Measurements from ENCODE around the gene DYNC2I2.
"Not testable (repeated sequence)": the region's sequence is repeated elsewhere in the genome, so short reads cannot be mapped to it uniquely, and the experiment has no call there.

Gene DYNC2I2

DNA sequence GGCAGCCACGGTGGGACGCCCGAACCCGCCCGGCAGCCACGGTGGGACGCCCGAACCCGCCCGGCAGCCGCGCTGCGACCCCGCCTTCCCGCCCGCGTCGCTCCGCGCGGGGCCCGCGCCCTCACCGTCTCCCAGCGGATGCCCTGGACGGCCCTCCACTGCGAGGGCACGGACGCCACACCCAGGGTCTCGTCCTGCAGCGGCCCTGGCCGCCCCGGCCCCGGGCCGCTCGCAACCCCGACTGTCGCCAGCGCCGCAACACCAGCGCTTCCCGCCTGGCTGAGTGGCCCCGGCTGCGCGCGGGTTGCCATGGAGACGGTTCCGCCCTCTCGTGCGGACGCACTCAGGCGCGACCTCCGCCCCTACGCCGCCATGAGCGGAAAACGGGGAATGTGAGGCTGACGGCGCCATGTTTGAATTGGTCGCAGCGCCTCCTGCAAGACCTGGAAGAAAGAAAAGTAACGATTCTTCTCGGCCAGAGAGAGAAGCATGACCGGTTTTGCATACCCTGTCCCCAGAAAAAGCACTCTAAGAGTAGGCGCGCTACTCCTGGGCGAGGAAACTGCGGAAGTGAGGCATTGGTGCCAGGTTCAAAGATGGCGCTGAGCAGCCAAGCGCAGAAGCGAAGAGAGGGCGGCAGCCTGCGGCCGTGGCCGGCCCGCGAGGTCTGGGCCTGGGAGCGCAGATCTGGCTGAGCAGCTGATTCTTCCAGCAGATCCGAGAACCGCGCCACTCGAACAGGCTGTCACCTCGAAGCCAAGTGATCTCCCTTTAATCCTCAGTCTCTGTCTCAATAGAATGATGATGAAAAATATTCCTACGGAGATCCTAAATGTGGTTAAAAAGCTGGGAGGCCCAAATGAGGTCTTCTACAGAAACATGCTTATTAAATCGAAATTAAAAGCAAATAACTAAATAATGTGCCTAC is at the start of gene DYNC2I2:
DYNC2I2 (minus strand) TSS at position 432 of the 928 bp plus-strand sequence; CDS start at position 311, 121 bp downstream.
- peak; percentile 95 for DNase-seq (ENCODE audit: low read depth)

- no peak for DNase-seq (ENCODE audit: low read depth)
Observed at GRCh38 chr9:128706045-128706444, 49.4 kb upstream of the DYNC2I2 start.

DNA sequence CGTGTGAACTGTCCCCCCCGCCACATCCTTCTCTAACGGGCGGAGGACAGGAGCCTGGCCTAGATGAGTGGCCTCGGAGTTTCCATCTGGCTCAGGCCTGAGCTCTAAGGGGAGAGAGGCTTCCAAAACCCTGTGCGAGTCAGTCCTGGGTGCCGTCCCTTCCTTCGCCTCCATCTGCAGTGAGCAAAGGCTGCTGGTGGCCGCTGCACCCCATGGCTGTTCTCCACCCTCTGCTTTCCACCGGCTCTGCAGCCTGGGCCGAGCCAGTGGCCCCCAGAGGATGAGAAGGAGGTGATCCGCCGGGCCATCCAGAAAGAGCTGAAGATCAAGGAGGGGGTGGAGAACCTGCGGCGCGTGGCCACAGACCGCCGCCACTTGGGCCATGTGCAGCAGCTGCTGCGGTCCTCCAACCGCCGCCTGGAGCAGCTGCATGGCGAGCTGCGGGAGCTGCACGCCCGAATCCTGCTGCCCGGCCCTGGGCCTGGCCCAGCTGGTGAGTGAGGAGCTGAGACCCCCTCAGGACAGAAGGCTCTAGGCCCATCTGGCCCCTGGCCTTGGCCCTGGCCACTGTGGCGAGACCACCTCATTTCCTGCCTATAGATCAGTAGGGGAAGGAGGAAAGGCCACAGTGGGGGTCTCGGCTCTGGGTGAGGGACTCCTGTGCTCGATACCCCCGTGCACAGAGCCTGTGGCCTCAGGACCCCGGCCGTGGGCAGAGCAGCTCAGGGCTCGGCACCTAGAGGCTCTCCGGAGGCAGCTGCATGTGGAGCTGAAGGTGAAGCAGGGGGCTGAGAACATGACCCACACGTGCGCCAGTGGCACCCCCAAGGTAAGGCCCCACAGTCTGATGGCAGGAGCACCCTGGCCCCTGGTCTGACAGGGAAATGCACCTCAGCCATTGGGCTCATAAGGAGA is 48.7 kb upstream of the DYNC2I2 start:
- no peak for DNase-seq (ENCODE audit: low read depth)

- no peak for DNase-seq (ENCODE audit: low read depth)
Observed at GRCh38 chr9:128704356-128704670, 47.7 kb upstream of the DYNC2I2 start.

GRCh38 chr9:128703616-128704355 is 47.1 kb upstream of the DYNC2I2 start:
- no peak for DNase-seq (ENCODE audit: low read depth)

GRCh38 chr9:128702949-128703615 is 46.4 kb upstream of the DYNC2I2 start:
- DNase-seq (ENCODE audit: low read depth): no peak

GRCh38 chr9:128702445-128702948 is 45.9 kb upstream of the DYNC2I2 start, which contains the start of gene PKN3:
Gene PKN3, plus strand, starts transcription at chr9:128702503. Its CDS starts 413 bp downstream, at chr9:128702916.
- peak; percentile 76 for DNase-seq (ENCODE audit: low read depth)

DNA sequence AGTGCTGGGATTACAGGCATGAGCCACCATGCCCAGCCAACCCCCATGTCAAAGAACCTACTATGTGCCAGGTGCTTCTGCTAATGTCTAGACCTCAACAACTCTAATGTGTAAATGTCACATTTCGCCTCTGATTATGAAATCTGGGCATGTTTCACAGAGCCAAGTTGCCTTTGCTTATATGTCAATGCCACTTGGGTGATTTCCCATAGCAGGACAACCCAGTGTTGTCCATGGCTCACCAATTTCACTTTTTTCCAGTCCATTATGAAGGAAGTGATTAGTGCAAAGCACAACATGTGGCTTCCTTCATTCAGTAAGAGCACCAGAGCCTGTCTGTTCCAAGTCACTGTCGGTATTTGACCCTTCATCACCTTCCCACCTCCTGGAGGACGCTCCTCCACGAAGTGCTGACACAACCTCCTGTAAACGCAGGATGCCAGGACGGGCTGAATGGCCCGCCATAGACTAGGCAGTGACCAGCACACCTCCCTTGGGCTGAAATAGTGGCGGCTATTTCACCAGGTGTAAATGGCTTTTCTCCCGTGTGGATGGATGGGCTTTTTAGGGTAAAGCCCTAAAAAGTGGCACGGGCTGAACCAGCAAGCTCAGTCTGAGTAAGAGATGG is 44.7 kb upstream of the DYNC2I2 start:
- no peak for DNase-seq (ENCODE audit: low read depth)

DNA sequence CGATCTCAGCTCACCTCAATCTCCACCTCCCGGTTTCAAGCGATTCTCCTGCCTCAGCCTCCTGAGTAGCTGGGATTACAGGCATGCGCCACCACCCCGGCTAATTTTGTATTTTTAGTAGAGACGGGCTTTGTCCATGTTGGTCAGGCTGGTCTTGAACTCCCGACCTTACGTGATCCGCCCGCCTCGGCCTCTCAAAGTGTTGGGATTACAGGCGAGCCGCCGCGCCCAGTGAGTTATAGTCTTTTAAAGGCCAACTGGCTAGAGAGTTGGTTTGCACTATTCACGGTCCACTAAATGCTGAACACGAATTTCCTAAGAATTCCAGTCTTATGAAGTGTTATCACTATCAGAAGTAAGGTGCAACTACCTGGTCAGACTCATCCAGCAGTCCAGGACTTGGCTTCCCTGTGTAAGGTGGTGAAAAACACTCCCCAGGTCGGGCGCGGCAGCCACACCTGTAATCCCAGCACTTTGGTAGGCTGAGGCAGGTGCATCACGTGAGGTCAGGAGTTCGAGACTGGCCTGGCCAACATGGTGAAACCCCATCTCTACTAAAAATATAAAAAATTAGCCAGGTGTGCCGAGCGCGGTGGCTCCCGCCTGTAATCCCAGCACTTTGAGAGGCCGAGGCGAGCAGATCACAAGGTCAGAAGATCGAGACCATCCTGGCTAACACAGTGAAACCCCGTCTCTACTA is 42.6 kb upstream of the DYNC2I2 start:
- DNase-seq (ENCODE audit: low read depth): not testable (repeated sequence)

GRCh38 chr9:128696923-128697707 is 40.5 kb upstream of the DYNC2I2 start:
- DNase-seq (ENCODE audit: low read depth): no peak

GRCh38 chr9:128694344-128694743 is 37.7 kb upstream of the DYNC2I2 start:
- no peak for DNase-seq (ENCODE audit: low read depth)

- DNase-seq (ENCODE audit: low read depth): not testable (repeated sequence)
Observed at GRCh38 chr9:128693738-128694137, 37.1 kb upstream of the DYNC2I2 start.

DNA sequence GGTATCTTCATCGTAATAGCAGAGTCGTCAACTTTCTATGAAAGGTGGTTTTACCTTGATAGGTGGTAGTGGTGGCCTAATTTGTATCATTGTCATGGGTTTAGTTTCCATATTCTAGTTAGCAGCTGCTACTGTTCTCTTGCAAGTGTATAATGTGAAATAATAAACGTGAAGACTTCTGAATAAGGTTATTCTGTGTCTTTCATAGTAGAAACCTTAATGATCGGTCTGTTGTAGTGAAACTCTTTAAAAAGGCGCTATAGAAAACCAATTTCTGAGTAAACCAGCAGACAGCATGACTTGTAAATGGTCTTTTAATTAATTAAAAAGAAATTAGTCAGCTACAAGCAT is 34.0 kb upstream of the DYNC2I2 start:
- DNase-seq (ENCODE audit: low read depth): no peak

DNA sequence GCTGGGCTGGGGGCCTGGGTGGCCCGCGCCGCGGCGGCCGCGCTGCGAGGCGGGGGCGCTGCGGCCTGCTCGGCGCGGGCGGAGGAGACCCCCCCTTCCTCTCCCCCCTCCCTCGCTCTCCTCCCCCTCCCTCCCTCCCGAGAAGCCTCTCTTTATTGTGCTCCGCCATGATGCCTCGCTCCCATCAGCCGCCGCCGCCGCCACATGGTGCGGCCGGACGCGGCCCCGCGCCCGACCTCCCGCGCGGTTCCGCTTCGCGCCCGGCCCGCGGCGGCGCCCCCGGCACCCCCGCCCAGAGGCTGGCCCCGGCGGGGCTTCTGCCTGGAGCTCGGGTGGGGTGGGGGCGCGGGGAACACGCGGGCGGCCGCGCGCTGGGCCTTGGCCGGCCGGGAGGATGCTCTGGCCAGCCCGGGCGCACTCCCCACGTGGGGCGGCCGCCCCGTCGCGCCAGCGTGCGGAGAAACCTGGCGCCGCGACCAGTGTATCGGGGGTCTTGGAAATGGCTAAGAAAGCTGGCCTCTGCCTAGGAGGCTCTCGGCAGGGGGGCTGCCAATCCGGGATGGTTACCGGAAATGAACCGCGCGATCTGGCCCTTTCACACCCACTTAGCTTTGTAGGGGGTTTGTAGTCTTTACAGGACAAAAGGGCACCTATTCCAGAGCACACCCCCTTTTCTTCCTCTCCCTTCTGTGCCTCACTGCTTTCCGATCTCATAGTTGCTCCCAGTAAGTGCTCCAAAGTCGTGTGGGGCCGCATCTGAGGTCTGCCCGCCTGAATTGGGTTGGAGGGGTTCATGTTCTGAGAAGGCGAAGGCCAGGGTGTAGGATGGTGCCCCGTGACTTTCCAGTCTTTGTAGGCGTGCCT is 33.4 kb upstream of the DYNC2I2 start:
- peak; percentile 44 for DNase-seq (ENCODE audit: low read depth)

GRCh38 chr9:128689293-128689774 is 32.7 kb upstream of the DYNC2I2 start:
- DNase-seq (ENCODE audit: low read depth): peak; percentile 47

DNA sequence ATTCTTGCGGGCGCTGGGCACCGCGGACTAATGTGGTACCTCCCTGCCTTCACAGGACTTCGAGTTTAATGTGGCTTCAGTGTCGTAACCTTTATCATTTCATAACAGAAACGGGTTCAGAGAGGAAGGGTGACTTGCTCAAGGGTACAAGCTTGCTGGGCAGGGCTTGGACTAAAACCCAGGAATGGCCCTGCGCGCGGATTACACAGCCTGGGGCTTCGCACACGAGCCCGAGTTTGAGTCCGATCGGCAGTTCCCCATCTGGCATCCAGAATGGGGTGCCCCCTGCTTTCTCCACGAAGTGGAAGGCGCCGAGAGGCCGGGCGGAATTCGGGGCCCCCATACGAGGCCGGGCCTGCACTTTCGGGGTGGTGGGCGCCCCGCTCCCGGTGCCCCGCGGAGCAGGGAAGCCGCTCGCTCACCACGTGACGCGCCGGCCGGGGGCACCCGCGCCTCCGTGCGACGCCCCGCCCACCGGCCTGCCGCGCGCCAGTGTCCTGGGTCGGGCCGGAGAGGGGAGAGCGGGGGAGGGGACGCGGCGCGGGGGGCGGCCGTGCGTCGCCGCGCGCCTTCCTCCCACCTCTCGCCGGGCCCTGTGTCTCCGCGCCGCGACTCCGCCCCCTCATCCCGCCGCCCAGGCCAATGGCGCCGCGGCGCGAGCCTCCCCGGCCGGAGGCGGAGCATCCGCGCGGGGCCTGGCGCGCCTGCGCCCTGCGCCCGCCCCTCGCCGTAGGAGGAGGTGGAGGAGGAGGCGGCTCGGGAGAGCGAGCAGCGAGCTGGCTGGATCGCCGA is 32.0 kb upstream of the DYNC2I2 start, which contains the start of gene SET:
SET (plus strand) TSS at position 722 of the 792 bp plus-strand sequence. CDS start 361 bp downstream, outside the sequence.
- peak; percentile 91 for DNase-seq (ENCODE audit: low read depth)

DNA sequence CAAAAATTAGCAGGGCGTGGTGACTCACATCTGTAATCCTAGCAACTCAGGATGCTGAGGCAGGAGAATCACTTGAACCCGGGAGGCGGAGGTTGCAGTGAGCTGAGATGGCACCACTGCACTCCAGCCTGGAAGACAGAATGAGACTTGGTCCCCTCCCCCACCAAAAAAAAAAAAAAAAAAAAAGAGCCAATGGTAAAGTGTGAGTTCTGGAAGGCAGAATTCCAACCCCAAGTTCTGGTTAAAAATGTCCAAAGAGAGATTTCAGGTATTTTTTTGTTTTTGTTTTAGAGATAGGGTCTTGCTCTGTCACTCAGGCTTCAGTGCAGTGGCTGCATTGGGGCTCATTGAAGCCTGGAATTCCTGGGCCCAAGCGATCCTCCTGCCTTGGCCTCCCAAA is 30.8 kb upstream of the DYNC2I2 start:
- no peak for DNase-seq (ENCODE audit: low read depth)
